ENCODE measurements around the gene TLX2.

The TLX2 gene

GRCh38 chr2:74507145-74507925 lies 6.9 kb upstream of the TLX2 start, which contains the start of gene PCGF1:
TSS of gene PCGF1 (minus strand) at chr2:74507695. CDS start at chr2:74507668, 27 bp downstream.
- Histone ChIP-seq H3K4me1 (ENCODE audit: control insufficient read depth, insufficient read depth, low read length) (peaks cover 4% of the 10 kb centered on the region; the same call in 1 of the 2 replicates), H3K4me3 (ENCODE audit: low read depth, low read length) (peak within 1 kb of the TSS; percentile 100), H3K27ac (ENCODE audit: extremely low read depth, low read depth, low read length) (peak within 1 kb of the TSS; percentile 96), H3K9me3 (ENCODE audit: control insufficient read depth, insufficient read depth, low read depth, low read length) (no peaks in the 10 kb centered on the region), H3K36me3 (ENCODE audit: control insufficient read depth in 2 of 2, insufficient read depth in 1 of 2, low read length in 2 of 2) (peaks cover 4 to 20% of the 10 kb centered on the region in 2 experiments; a peak in 2 of 3 replicates)
- CTCF ChIA-PET, result interaction anchor here (0.9 to 1.2 kb wide), 2 partner anchors 25 to 73 kb away, joined by 4 read pairs; no protein-coding TSS in a partner anchor
- POLR2A ChIA-PET, result interaction anchor here (0.5 to 3.3 kb wide), 10 partner anchors 13 to 49 kb away, joined by 3 to 18 read pairs (median 5); partner anchors contain the start of genes AUP1, CCDC142, DQX1 and HTRA2
- TF ChIP-seq ZBTB10 (tag by site-specific recombination; IDR thresholded peaks at IDR 0.05), result peak; percentile 96
- TF ChIP-seq ZNF214 (tag by site-specific recombination; IDR thresholded peaks at IDR 0.05; ENCODE audit: borderline replicate concordance), result no peak
- TF ChIP-seq ZNF514 (tag by site-specific recombination; IDR thresholded peaks at IDR 0.05), result no peak
- no peak for TF ChIP-seq ZNF513 (tag by site-specific recombination; IDR thresholded peaks at IDR 0.05)
- no peak for TF ChIP-seq ZNF626 (tag by site-specific recombination; IDR thresholded peaks at IDR 0.05)
- TF ChIP-seq ZNF394 (tag by site-specific recombination; IDR thresholded peaks at IDR 0.05; ENCODE audit: borderline replicate concordance), result peak; percentile 51; the same call in 1 of the 2 replicates
- no peak for TF ChIP-seq PBX3 (CRISPR knock-in tag; IDR thresholded peaks at IDR 0.05)
- TF ChIP-seq PATZ1 (tag by site-specific recombination; IDR thresholded peaks at IDR 0.05), result peak; percentile 95
- TF ChIP-seq ZNF324 (tag by site-specific recombination; IDR thresholded peaks at IDR 0.05), result no peak
- TF ChIP-seq ZNF184 (tag by site-specific recombination; IDR thresholded peaks at IDR 0.05), result no peak
- TF ChIP-seq ZFP3 (tag by site-specific recombination; IDR thresholded peaks at IDR 0.05; ENCODE audit: low read depth), result no peak
- no peak for TF ChIP-seq ZNF354C (tag by site-specific recombination; IDR thresholded peaks at IDR 0.05; ENCODE audit: borderline replicate concordance, low read depth)
- no peak for TF ChIP-seq ZNF623 (tag by site-specific recombination; IDR thresholded peaks at IDR 0.05)
- TF ChIP-seq PRDM6 (tag by site-specific recombination; IDR thresholded peaks at IDR 0.05), result no peak
- peak; percentile 66; the same call in 1 of the 2 replicates for TF ChIP-seq ZBTB7A (tag by site-specific recombination; IDR thresholded peaks at IDR 0.05; ENCODE audit: low read depth)
- TF ChIP-seq ZBTB1 (tag by site-specific recombination; IDR thresholded peaks at IDR 0.05), result no peak
- TF ChIP-seq ZNF169 (tag by site-specific recombination; IDR thresholded peaks at IDR 0.05), result no peak
- no peak for TF ChIP-seq ZNF140 (tag by site-specific recombination; IDR thresholded peaks at IDR 0.05)
- TF ChIP-seq KLF17 (tag by site-specific recombination; IDR thresholded peaks at IDR 0.05), result peak; percentile 95
- TF ChIP-seq SCRT2 (tag by site-specific recombination; IDR thresholded peaks at IDR 0.05), result no peak
- no peak for TF ChIP-seq ZNF391 (tag by site-specific recombination; IDR thresholded peaks at IDR 0.05; ENCODE audit: borderline replicate concordance, low read depth)
- no peak for TF ChIP-seq ZNF580 (tag by site-specific recombination; IDR thresholded peaks at IDR 0.05)
- no peak for TF ChIP-seq ZNF157 (tag by site-specific recombination; IDR thresholded peaks at IDR 0.05)
- no peak for TF ChIP-seq ZBTB6 (tag by site-specific recombination; IDR thresholded peaks at IDR 0.05)

All from HEK293 (cell line).